Fibroblast of lung (primary cell): Measurements from ENCODE around the gene PDLIM4. TPM values are rescaled to one million over a fixed set of nuclear protein-coding genes. Genes with fewer than 3 reads are reported as not detected.
A peak's percentile ranks its signal among the peaks of the same experiment; 100 is the strongest.

Experiments
- DNase-seq, 2 donors: peaks; one replicate each; pipeline versions ENCODE4 v3.0.0 to v3.0.0-alpha.2; 2010; ENCODE audit warnings: low read depth in 2 of 2
- H2AFZ ChIP-seq: 2 replicates; pipeline ENCODE4 v1.5.1; 2012; ENCODE audit warnings: low read length, control low read depth, inconsistent platforms
- H3K27ac ChIP-seq: 2 replicates; pipeline ENCODE4 v1.5.1; 2011; ENCODE audit warnings: low read length, control low read depth; ENCODE audit not compliant: insufficient read depth
- H3K27me3 ChIP-seq: 2 replicates; pipeline ENCODE4 v1.5.1; 2011; ENCODE audit warnings: mild to moderate bottlenecking, low read length; ENCODE audit not compliant: control insufficient read depth, insufficient read depth
- H3K36me3 ChIP-seq: 2 replicates; pipeline ENCODE4 v1.5.1; 2011; ENCODE audit warnings: low read length; ENCODE audit not compliant: control insufficient read depth, insufficient read depth
- H3K4me1 ChIP-seq: 2 replicates; pipeline ENCODE4 v1.5.1; 2011; ENCODE audit warnings: low read length; ENCODE audit not compliant: control insufficient read depth, insufficient read depth; ENCODE audit errors: extremely low read depth
- H3K4me2 ChIP-seq: 2 replicates; pipeline ENCODE4 v1.5.1; 2011; ENCODE audit warnings: low read length, control low read depth; ENCODE audit not compliant: insufficient read depth; ENCODE audit errors: extremely low read depth
- H3K4me3 ChIP-seq, 4 experiments: fragments of 200-600 bp in 1 of 4; sonication (generic) in 1 of 4; replicated peaks in 1 of 4; 2 replicates each; pipeline ENCODE4 v1.5.1; 2011 to 2016; ENCODE audit warnings: low read length in 4 of 4, low read depth in 3 of 4, mild to moderate bottlenecking in 3 of 4, control low read depth in 2 of 4, inconsistent platforms in 1 of 4, mixed read lengths in 1 of 4; ENCODE audit not compliant: insufficient read depth in 1 of 4; ENCODE audit errors: control extremely low read depth in 1 of 4
- H3K79me2 ChIP-seq: 2 replicates; pipeline ENCODE4 v1.5.1; 2012; ENCODE audit warnings: mild to moderate bottlenecking, low read length, inconsistent platforms; ENCODE audit not compliant: control insufficient read depth, insufficient read depth
- H3K9ac ChIP-seq: 2 replicates; pipeline ENCODE4 v1.5.1; 2011; ENCODE audit warnings: mild to moderate bottlenecking, low read length, control low read depth; ENCODE audit not compliant: insufficient read depth
- H3K9me3 ChIP-seq: 2 replicates; pipeline ENCODE4 v1.5.1; 2012; ENCODE audit warnings: low read depth, low read length; ENCODE audit not compliant: control insufficient read depth, insufficient read depth
- H4K20me1 ChIP-seq: 2 replicates; pipeline ENCODE4 v1.5.1; 2011; ENCODE audit warnings: low read length; ENCODE audit not compliant: control insufficient read depth, insufficient read depth; ENCODE audit errors: extremely low read depth
- EZH2 ChIP-seq: IDR thresholded peaks from 2 replicates; pipeline ENCODE4 v1.5.1; 2012; ENCODE audit warnings: low read length, control low read depth, mild to moderate bottlenecking; ENCODE audit errors: missing control alignments
- polyA minus RNA-seq: library from RNA; depleted of rRNA, polyadenylated mRNA; stranded (reverse); fragments of >200 nt; gene quantifications from 2 replicates; pipeline ENCODE4 v1.2.3, GENCODE V29; 2011; ENCODE audit warnings: low replicate concordance
- polyA plus RNA-seq, 2 donors: library from polyadenylated mRNA; depleted of rRNA in 1 of 2; stranded (reverse) in 1 of 2; unstranded in 1 of 2; fragments of >200 nt; gene quantifications; 2 replicates each; pipeline ENCODE4 v1.2.1, GENCODE V29; 2011 to 2012; ENCODE audit warnings: missing spikeins in 1 of 2
- total RNA-seq: library from RNA; depleted of rRNA; stranded (reverse); fragments of >200 nt; gene quantifications from 2 replicates; pipeline ENCODE4 v1.2.1, GENCODE V29; 2014
- TF ChIP-seq, protein P1 (sequence below), 2 donors: IDR thresholded peaks in 1 of 2; conservative IDR thresholded peaks in 1 of 2; 1 replicate in 1 of 2; 2 replicates in 1 of 2; pipeline ENCODE4 v1.5.1; 2011 to 2012; ENCODE audit warnings: low read length in 2 of 2, control low read depth in 1 of 2, inconsistent platforms in 1 of 2, low read depth in 1 of 2, mild to moderate bottlenecking in 1 of 2

The PDLIM4 gene, protein sequence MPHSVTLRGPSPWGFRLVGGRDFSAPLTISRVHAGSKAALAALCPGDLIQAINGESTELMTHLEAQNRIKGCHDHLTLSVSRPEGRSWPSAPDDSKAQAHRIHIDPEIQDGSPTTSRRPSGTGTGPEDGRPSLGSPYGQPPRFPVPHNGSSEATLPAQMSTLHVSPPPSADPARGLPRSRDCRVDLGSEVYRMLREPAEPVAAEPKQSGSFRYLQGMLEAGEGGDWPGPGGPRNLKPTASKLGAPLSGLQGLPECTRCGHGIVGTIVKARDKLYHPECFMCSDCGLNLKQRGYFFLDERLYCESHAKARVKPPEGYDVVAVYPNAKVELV
- total RNA-seq (44.4 and 67.2 TPM in 2 replicates), polyA plus RNA-seq (10.7 and 41.5 TPM in 2 replicates), polyA minus RNA-seq (19.9 and 35.9 TPM in 2 replicates)
- polyA plus RNA-seq (2012) = 24.9 and 115 TPM in 2 replicates

DNA sequence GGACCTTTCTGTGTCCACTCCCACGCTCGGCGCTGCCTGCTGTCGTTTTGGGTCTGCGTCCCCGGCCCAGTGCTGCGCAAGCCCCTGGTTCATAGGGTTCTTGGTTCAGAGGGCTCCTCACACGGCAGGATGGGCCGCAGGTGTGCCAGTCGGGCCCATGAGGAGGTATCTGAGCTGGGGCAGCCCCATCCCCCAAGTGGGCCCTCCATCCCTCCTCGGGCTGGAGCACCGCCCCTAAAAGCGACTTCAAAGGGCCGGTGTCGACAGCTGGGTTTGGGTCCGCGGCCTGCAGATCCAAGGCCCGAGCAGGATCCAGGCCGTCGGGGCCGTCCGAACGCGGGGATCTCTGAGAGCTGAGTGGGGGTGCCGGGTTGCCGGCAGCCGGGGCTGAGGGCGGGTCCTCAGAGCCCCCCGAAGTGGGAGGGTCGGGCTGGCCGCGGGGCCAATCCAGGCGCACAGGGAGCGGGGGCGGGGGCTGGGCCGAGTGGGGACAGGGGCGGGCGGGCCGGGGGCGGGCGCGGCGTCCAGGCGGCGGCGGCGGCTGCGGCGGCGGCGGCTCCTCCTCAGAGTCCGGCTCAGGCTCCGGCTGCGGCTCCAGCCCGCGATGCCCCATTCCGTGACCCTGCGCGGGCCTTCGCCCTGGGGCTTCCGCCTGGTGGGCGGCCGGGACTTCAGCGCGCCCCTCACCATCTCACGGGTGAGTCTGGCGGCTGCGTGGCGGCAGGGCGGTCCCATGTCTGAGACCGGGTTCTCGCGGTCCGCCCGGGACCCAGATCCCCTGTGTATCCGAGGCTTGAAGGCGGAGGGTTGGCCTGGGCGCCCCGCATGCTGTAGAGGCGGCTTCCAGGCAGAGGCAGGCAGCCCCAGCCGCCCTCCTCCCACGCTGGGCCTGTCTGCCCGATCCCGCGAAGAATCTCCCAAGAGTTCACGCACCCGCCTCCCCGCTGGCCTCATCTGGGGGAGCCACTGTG lies at the start of gene PDLIM4:
TSS of gene PDLIM4 (plus strand) at position 566 of the 971 bp plus-strand sequence. CDS start at position 605, 39 bp downstream.
- no peaks in the 10 kb centered on the region for H3K27me3 ChIP-seq
- H3K27ac ChIP-seq = peak within 1 kb of the TSS; percentile 99
- H3K79me2 ChIP-seq = peaks cover 12% of the 10 kb centered on the region
- peak; percentile 40 to 56 for DNase-seq
- no peaks in the 10 kb centered on the region for H3K36me3 ChIP-seq
- no peaks in the 10 kb centered on the region for H4K20me1 ChIP-seq
- H2AFZ ChIP-seq = no peak within 1 kb of the TSS
- peaks cover 27% of the 10 kb centered on the region for H3K4me1 ChIP-seq
- H3K9me3 ChIP-seq = no peaks in the 10 kb centered on the region
- TF ChIP-seq, protein P1, sequence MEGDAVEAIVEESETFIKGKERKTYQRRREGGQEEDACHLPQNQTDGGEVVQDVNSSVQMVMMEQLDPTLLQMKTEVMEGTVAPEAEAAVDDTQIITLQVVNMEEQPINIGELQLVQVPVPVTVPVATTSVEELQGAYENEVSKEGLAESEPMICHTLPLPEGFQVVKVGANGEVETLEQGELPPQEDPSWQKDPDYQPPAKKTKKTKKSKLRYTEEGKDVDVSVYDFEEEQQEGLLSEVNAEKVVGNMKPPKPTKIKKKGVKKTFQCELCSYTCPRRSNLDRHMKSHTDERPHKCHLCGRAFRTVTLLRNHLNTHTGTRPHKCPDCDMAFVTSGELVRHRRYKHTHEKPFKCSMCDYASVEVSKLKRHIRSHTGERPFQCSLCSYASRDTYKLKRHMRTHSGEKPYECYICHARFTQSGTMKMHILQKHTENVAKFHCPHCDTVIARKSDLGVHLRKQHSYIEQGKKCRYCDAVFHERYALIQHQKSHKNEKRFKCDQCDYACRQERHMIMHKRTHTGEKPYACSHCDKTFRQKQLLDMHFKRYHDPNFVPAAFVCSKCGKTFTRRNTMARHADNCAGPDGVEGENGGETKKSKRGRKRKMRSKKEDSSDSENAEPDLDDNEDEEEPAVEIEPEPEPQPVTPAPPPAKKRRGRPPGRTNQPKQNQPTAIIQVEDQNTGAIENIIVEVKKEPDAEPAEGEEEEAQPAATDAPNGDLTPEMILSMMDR (conservative IDR thresholded peaks at IDR 0.05 in 1 of 2, IDR thresholded peaks at IDR 0.05 in 1 of 2; ENCODE audit: low read depth in 1 of 2, low read length in 2 of 2) = no peak
- TF ChIP-seq EZH2 = no peak
- H3K9ac ChIP-seq = peak within 1 kb of the TSS; percentile 75
- peak within 1 kb of the TSS; percentile 91 for H3K4me2 ChIP-seq
- peak within 1 kb of the TSS; percentile 62 to 80 (median 73) for H3K4me3 ChIP-seq

DNA sequence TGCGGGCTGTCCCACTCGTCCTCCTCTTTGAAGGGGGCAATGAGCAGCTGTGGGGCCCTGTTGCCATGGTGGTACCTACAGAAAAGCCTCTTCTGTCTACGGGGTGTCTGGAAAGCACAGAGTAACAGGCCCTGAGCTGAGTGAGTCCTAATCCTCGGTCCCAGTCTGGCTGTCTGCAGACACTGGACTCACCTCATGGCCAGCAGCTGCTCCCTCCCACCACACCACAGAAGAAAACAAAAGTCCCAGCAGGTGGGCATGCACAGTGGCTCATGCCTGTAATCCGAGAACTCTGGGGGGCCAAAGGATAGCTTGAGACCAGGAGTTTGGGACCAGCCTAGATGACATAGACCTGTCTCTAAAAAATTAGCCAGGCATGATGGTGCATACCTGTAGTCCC lies 49.7 kb upstream of the PDLIM4 start:
- H3K9me3 ChIP-seq = no peaks in the 10 kb centered on the region

More for the DNA sequence above, 49.7 kb upstream of the PDLIM4 start:
- no peak overlapping the region for H3K4me2 ChIP-seq
- H3K4me1 ChIP-seq = peaks cover 8% of the 10 kb centered on the region
- no peaks in the 10 kb centered on the region for H3K79me2 ChIP-seq
- H3K4me3 ChIP-seq = no peak overlapping the region
- H3K9ac ChIP-seq = no peak overlapping the region
- no peaks in the 10 kb centered on the region for H4K20me1 ChIP-seq
- DNase-seq = no peak
- no peak overlapping the region for H3K27ac ChIP-seq
- no peak overlapping the region for H2AFZ ChIP-seq
- no peaks in the 10 kb centered on the region for H3K27me3 ChIP-seq
- TF ChIP-seq, protein P1 (conservative IDR thresholded peaks at IDR 0.05 in 1 of 2, IDR thresholded peaks at IDR 0.05 in 1 of 2; ENCODE audit: low read depth in 1 of 2, low read length in 2 of 2) = no peak
- TF ChIP-seq EZH2 = no peak
- peaks cover 23% of the 10 kb centered on the region for H3K36me3 ChIP-seq
